ENCODE results near the gene INSRR.

INSRR gene

GRCh38 chr1:156795787-156796186, 63.1 kb downstream of the INSRR start:
- DNase-seq: no peak

GRCh38 chr1:156795374-156795733, 63.6 kb downstream of the INSRR start:
- H3K4ac ChIP-seq (ENCODE audit: low read depth, low read length): no peak overlapping the region
- no peak overlapping the region for H2BK5ac ChIP-seq (ENCODE audit: low read depth, low read length, poor library complexity)
- no peak overlapping the region for H4K91ac ChIP-seq (ENCODE audit: low read depth, low read length)
- H2AK5ac ChIP-seq (ENCODE audit: low read length): no peak overlapping the region
- H3K4me3 ChIP-seq (ENCODE audit: low read depth, low read length): no peak overlapping the region
- no peak overlapping the region for H3K9ac ChIP-seq (ENCODE audit: low read length)
- H3K23ac ChIP-seq (ENCODE audit: low read length): no peak overlapping the region
- H3K9me3 ChIP-seq (ENCODE audit: insufficient read depth, low read depth, low read length): no peaks in the 10 kb centered on the region
- H2BK120ac ChIP-seq (ENCODE audit: insufficient read depth, low read length, poor library complexity): no peak overlapping the region
- H3K79me2 ChIP-seq (ENCODE audit: control insufficient read depth, insufficient read depth, low read length, poor library complexity): no peaks in the 10 kb centered on the region
- H2BK12ac ChIP-seq (ENCODE audit: low read length): no peak overlapping the region
- H3K4me1 ChIP-seq (ENCODE audit: control insufficient read depth in 1 of 2, insufficient read depth in 2 of 2, low read length in 2 of 2): peaks cover 0 to 2% of the 10 kb centered on the region in 2 experiments
- no peaks in the 10 kb centered on the region for H3K27me3 ChIP-seq (ENCODE audit: insufficient read depth, low read length)
- no peak overlapping the region for H2AFZ ChIP-seq (ENCODE audit: insufficient read depth, low read length, poor library complexity)
- H3K36me3 ChIP-seq (ENCODE audit: control insufficient read depth in 1 of 2, insufficient read depth in 2 of 2, low read length in 2 of 2): peaks cover 34 to 60% of the 10 kb centered on the region in 2 experiments
- H3K4me2 ChIP-seq (ENCODE audit: low read length): no peak overlapping the region
- no peak overlapping the region for H4K12ac ChIP-seq (ENCODE audit: low read depth, low read length)
- no peak overlapping the region for H3K18ac ChIP-seq (ENCODE audit: low read length)
- WGBS (ENCODE audit: extremely low coverage, insufficient coverage, insufficient read length): no CpG with 5 or more reads among the region's 5 CpGs
- no peak overlapping the region for H3K27ac ChIP-seq (ENCODE audit: low read depth, low read length)
- no peak overlapping the region for H3K14ac ChIP-seq (ENCODE audit: low read length)
- no peak overlapping the region for H4K8ac ChIP-seq (ENCODE audit: low read depth, low read length)
- DNase-seq: no peak
- H3K79me1 ChIP-seq (ENCODE audit: low read length): no peaks in the 10 kb centered on the region

More at GRCh38 chr1:156795787-156796186, 63.1 kb downstream of the INSRR start:
- Histone ChIP-seq H3K4ac (ENCODE audit: low read depth, low read length) (no peak overlapping the region), H2BK120ac (ENCODE audit: insufficient read depth, low read length, poor library complexity) (no peak overlapping the region), H4K91ac (ENCODE audit: low read depth, low read length) (no peak overlapping the region), H3K9ac (ENCODE audit: low read length) (no peak overlapping the region), H2BK5ac (ENCODE audit: low read depth, low read length, poor library complexity) (no peak overlapping the region), H4K12ac (ENCODE audit: low read depth, low read length) (no peak overlapping the region), H3K79me2 (ENCODE audit: control insufficient read depth, insufficient read depth, low read length, poor library complexity) (no peaks in the 10 kb centered on the region), H3K36me3 (ENCODE audit: control insufficient read depth in 1 of 2, insufficient read depth in 2 of 2, low read length in 2 of 2) (peaks cover 35 to 64% of the 10 kb centered on the region in 2 experiments), H3K4me1 (ENCODE audit: control insufficient read depth in 1 of 2, insufficient read depth in 2 of 2, low read length in 2 of 2) (peaks cover 0 to 2% of the 10 kb centered on the region in 2 experiments), H2BK12ac (ENCODE audit: low read length) (no peak overlapping the region), H2AK5ac (ENCODE audit: low read length) (no peak overlapping the region), H3K79me1 (ENCODE audit: low read length) (no peaks in the 10 kb centered on the region), H4K8ac (ENCODE audit: low read depth, low read length) (no peak overlapping the region), H3K4me3 (ENCODE audit: low read depth, low read length) (no peak overlapping the region), H3K27me3 (ENCODE audit: insufficient read depth, low read length) (no peaks in the 10 kb centered on the region), H3K27ac (ENCODE audit: low read depth, low read length) (no peak overlapping the region), H3K9me3 (ENCODE audit: insufficient read depth, low read depth, low read length) (no peaks in the 10 kb centered on the region), H2AFZ (ENCODE audit: insufficient read depth, low read length, poor library complexity) (no peak overlapping the region), H3K18ac (ENCODE audit: low read length) (no peak overlapping the region), H3K4me2 (ENCODE audit: low read length) (no peak overlapping the region), H3K14ac (ENCODE audit: low read length) (no peak overlapping the region), H3K23ac (ENCODE audit: low read length) (no peak overlapping the region)
- no CpG with 5 or more reads among the region's 7 CpGs for WGBS (ENCODE audit: extremely low coverage, insufficient coverage, insufficient read length)

DNA sequence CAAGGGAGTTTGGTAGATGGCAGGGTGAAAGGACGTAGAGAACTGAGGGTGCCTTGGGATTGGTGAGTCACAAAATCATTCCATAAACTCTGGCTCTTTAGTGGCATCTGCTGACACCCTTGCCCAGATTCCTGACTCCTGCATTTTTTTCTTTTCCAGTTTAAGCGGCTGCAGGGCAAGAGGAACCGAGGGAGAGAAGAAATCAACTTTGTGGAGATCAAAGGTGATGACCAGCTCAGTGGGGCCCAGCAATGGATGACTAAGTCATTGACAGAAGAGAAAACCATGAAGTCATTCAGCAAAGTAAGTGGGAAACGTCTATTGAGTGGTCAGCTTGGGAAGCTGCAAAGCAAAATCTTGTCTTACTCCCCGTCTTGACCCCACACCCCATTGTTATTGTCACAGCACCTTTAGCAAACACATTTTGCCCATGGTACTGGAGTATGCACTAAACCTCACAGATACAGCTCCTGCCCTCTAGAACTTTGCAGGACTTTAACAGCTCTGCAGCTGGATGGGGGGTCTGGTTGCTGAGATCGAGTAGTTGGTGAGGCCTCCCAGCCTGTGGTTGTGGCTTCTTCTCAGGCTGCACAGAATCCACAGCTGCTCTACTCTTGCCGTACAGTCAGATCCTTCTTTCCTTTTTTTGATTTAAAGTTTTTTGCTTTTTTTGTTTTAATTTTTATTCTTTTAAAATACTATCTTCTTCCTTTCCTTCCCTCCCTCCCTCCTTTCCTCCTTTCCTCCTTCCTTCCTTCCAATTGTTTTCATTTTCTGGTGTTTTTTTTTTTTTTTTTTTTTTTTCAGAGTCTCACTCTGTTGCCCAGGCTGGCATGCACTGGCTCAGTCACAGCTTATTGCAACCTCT, 64.2 kb downstream of the INSRR start:
- H3K27me3 ChIP-seq (ENCODE audit: insufficient read depth, low read length): no peaks in the 10 kb centered on the region
- peaks cover 33 to 57% of the 10 kb centered on the region in 2 experiments for H3K36me3 ChIP-seq (ENCODE audit: control insufficient read depth in 1 of 2, insufficient read depth in 2 of 2, low read length in 2 of 2)
- WGBS (ENCODE audit: extremely low coverage, insufficient coverage, insufficient read length): no CpG with 5 or more reads among the region's 7 CpGs
- DNase-seq: no peak
- no peak overlapping the region for H3K4ac ChIP-seq (ENCODE audit: low read depth, low read length)
- no peak overlapping the region for H4K12ac ChIP-seq (ENCODE audit: low read depth, low read length)
- no peak overlapping the region for H3K14ac ChIP-seq (ENCODE audit: low read length)
- H3K4me2 ChIP-seq (ENCODE audit: low read length): no peak overlapping the region
- H2BK12ac ChIP-seq (ENCODE audit: low read length): no peak overlapping the region
- no peak overlapping the region for H3K4me3 ChIP-seq (ENCODE audit: low read depth, low read length)
- H2BK120ac ChIP-seq (ENCODE audit: insufficient read depth, low read length, poor library complexity): no peak overlapping the region
- peaks cover 0 to 2% of the 10 kb centered on the region in 2 experiments for H3K4me1 ChIP-seq (ENCODE audit: control insufficient read depth in 1 of 2, insufficient read depth in 2 of 2, low read length in 2 of 2)
- no peaks in the 10 kb centered on the region for H3K79me1 ChIP-seq (ENCODE audit: low read length)
- H2BK5ac ChIP-seq (ENCODE audit: low read depth, low read length, poor library complexity): no peak overlapping the region
- no peak overlapping the region for H3K23ac ChIP-seq (ENCODE audit: low read length)
- no peak overlapping the region for H3K27ac ChIP-seq (ENCODE audit: low read depth, low read length)
- no peak overlapping the region for H4K91ac ChIP-seq (ENCODE audit: low read depth, low read length)
- H3K9me3 ChIP-seq (ENCODE audit: insufficient read depth, low read depth, low read length): no peaks in the 10 kb centered on the region
- H3K18ac ChIP-seq (ENCODE audit: low read length): no peak overlapping the region
- H2AK5ac ChIP-seq (ENCODE audit: low read length): no peak overlapping the region
- H3K79me2 ChIP-seq (ENCODE audit: control insufficient read depth, insufficient read depth, low read length, poor library complexity): no peaks in the 10 kb centered on the region
- H4K8ac ChIP-seq (ENCODE audit: low read depth, low read length): no peak overlapping the region
- H2AFZ ChIP-seq (ENCODE audit: insufficient read depth, low read length, poor library complexity): no peak overlapping the region
- H3K9ac ChIP-seq (ENCODE audit: low read length): peak overlapping the region; percentile 33

All from trophoblast cell (in vitro differentiated cells and primary cell).